Activated CD4-positive, alpha-beta memory T cell treated with anti-CD3 and anti-CD28 coated beads, Interleukin-2, amount 10 ng/mL, durations not matched to agents 7 days and 5 days (primary cell): ENCODE results near the gene PYDC2. TPM values are rescaled to one million over a fixed set of nuclear protein-coding genes. Genes with fewer than 3 reads are reported as not detected.
"Not testable (repeated sequence)": the region's sequence is repeated elsewhere in the genome, so short reads cannot be mapped to it uniquely, and the experiment has no call there.

Source experiments
- CTCF ChIA-PET: fragments of 350-600 bp; sonication (Branson Sonifier 250); formaldehyde crosslinking; loops from one replicate; lab custom pipeline; 2021; ENCODE audit warnings: antibody characterized with exemption, inconsistent platforms; lab: Charles Lee
- POLR2A ChIA-PET: fragments of 350-600 bp; sonication (Branson Sonifier 250); formaldehyde crosslinking; loops from one replicate; lab custom pipeline; 2021; ENCODE audit warnings: antibody characterized with exemption; lab: Charles Lee
- DNase-seq: peaks from one replicate; pipeline ENCODE4 v3.0.0-alpha.2; 2020
- H3K27ac Mint-ChIP-seq: one replicate; pipeline ENCODE4 v1.8.0; 2021; ENCODE audit warnings: mild to moderate bottlenecking, mixed read lengths
- H3K27me3 Mint-ChIP-seq: one replicate; pipeline ENCODE4 v1.8.0; 2021; ENCODE audit warnings: mixed read lengths
- H3K36me3 Mint-ChIP-seq: one replicate; pipeline ENCODE4 v1.8.0; 2021; ENCODE audit warnings: low read depth, mixed read lengths
- H3K4me1 Mint-ChIP-seq: one replicate; pipeline ENCODE4 v1.8.0; 2021; ENCODE audit warnings: mixed read lengths
- H3K4me3 Mint-ChIP-seq: one replicate; pipeline ENCODE4 v1.8.0; 2021; ENCODE audit warnings: mild to moderate bottlenecking, mixed read lengths
- H3K9me3 Mint-ChIP-seq: one replicate; pipeline ENCODE4 v1.8.0; 2021; ENCODE audit warnings: mixed read lengths
- total RNA-seq, 2 experiments: library from RNA; stranded (reverse); gene quantifications; one replicate each; pipeline ENCODE4 v1.2.3, GENCODE V29; 2021

The PYDC2 gene
- total RNA-seq, 2 experiments from 2014 or later = not detected

GRCh38 chr3:191483994-191484393 is 23.0 kb downstream of the PYDC2 start:
- not testable (repeated sequence) for H3K36me3 Mint-ChIP-seq

GRCh38 chr3:191484461-191484860 is 23.5 kb downstream of the PYDC2 start:
- Mint-ChIP-seq H3K4me1 (no peaks in the 10 kb centered on the region), H3K27me3 (no peaks in the 10 kb centered on the region), H3K36me3 (no peaks in the 10 kb centered on the region), H3K4me3 (no peak overlapping the region), H3K9me3 (peaks cover 1% of the 10 kb centered on the region), H3K27ac (no peak overlapping the region)
- CTCF ChIA-PET = no interaction called here
- no peak for DNase-seq
- POLR2A ChIA-PET = no interaction called here

More at GRCh38 chr3:191483994-191484393, 23.0 kb downstream of the PYDC2 start:
- H3K27ac Mint-ChIP-seq, H3K4me1 Mint-ChIP-seq, H3K9me3 Mint-ChIP-seq, H3K27me3 Mint-ChIP-seq, H3K4me3 Mint-ChIP-seq, POLR2A ChIA-PET, DNase-seq, CTCF ChIA-PET: not testable (repeated sequence)

- DNase-seq = no peak
- Mint-ChIP-seq H3K27ac (no peak overlapping the region), H3K27me3 (no peaks in the 10 kb centered on the region), H3K9me3 (no peaks in the 10 kb centered on the region), H3K36me3 (no peaks in the 10 kb centered on the region), H3K4me3 (no peak overlapping the region), H3K4me1 (no peaks in the 10 kb centered on the region)
- ChIA-PET POLR2A (no interaction called here), CTCF (no interaction called here)
Measured at GRCh38 chr3:191492601-191493000, 31.6 kb downstream of the PYDC2 start.

- Mint-ChIP-seq H3K36me3 (no peaks in the 10 kb centered on the region), H3K9me3 (no peaks in the 10 kb centered on the region), H3K4me3 (no peak overlapping the region), H3K4me1 (no peaks in the 10 kb centered on the region), H3K27ac (no peak overlapping the region), H3K27me3 (no peaks in the 10 kb centered on the region)
- no peak for DNase-seq
- ChIA-PET POLR2A (no interaction called here), CTCF (no interaction called here)
Measured at GRCh38 chr3:191493336-191493735, 32.4 kb downstream of the PYDC2 start.

- Mint-ChIP-seq H3K27ac (no peak overlapping the region), H3K27me3 (no peaks in the 10 kb centered on the region), H3K4me1 (no peaks in the 10 kb centered on the region), H3K4me3 (no peak overlapping the region), H3K9me3 (peaks cover 4% of the 10 kb centered on the region), H3K36me3 (no peaks in the 10 kb centered on the region)
- POLR2A ChIA-PET = no interaction called here
- CTCF ChIA-PET = no interaction called here
- DNase-seq = no peak
Measured at GRCh38 chr3:191499307-191500080, 38.5 kb downstream of the PYDC2 start.

- H3K27me3 Mint-ChIP-seq = no peaks in the 10 kb centered on the region
- ChIA-PET POLR2A (no interaction called here), CTCF (no interaction called here)
- DNase-seq = no peak
- H3K4me3 Mint-ChIP-seq = no peak overlapping the region
- H3K9me3 Mint-ChIP-seq = peaks cover 4% of the 10 kb centered on the region
- H3K27ac Mint-ChIP-seq = no peak overlapping the region
- H3K4me1 Mint-ChIP-seq = no peaks in the 10 kb centered on the region
- H3K36me3 Mint-ChIP-seq = no peaks in the 10 kb centered on the region
Measured at GRCh38 chr3:191500892-191501291, 39.9 kb downstream of the PYDC2 start.

- Mint-ChIP-seq H3K4me1 (no peaks in the 10 kb centered on the region), H3K27ac (no peak overlapping the region), H3K9me3 (peaks cover 6% of the 10 kb centered on the region), H3K36me3 (no peaks in the 10 kb centered on the region), H3K27me3 (no peaks in the 10 kb centered on the region), H3K4me3 (no peak overlapping the region)
- CTCF ChIA-PET = no interaction called here
- no peak for DNase-seq
- POLR2A ChIA-PET = no interaction called here
Measured at GRCh38 chr3:191502583-191502982, 41.6 kb downstream of the PYDC2 start.

GRCh38 chr3:191509078-191509477 is 48.1 kb downstream of the PYDC2 start:
- POLR2A ChIA-PET = no interaction called here
- Mint-ChIP-seq H3K27me3 (no peaks in the 10 kb centered on the region), H3K9me3 (peaks cover 2% of the 10 kb centered on the region), H3K27ac (no peak overlapping the region), H3K4me3 (no peak overlapping the region), H3K36me3 (no peaks in the 10 kb centered on the region), H3K4me1 (no peaks in the 10 kb centered on the region)
- no peak for DNase-seq
- CTCF ChIA-PET = no interaction called here

Other genes with a start within 250 kb of the PYDC2 start
- gene CCDC50, start 131.8 kb upstream of the PYDC2 start, total RNA-seq = 10 to 100 TPM; 15.5 to 17.0 TPM
- gene UTS2B, start 130.6 kb upstream of the PYDC2 start, total RNA-seq = not detected